Measurements from ENCODE around the gene LMNTD1.
A peak's percentile ranks its signal among the peaks of the same experiment; 100 is the strongest.
"Not testable (repeated sequence)": the region's sequence is repeated elsewhere in the genome, so short reads cannot be mapped to it uniquely, and the experiment has no call there.

Gene LMNTD1

DNA sequence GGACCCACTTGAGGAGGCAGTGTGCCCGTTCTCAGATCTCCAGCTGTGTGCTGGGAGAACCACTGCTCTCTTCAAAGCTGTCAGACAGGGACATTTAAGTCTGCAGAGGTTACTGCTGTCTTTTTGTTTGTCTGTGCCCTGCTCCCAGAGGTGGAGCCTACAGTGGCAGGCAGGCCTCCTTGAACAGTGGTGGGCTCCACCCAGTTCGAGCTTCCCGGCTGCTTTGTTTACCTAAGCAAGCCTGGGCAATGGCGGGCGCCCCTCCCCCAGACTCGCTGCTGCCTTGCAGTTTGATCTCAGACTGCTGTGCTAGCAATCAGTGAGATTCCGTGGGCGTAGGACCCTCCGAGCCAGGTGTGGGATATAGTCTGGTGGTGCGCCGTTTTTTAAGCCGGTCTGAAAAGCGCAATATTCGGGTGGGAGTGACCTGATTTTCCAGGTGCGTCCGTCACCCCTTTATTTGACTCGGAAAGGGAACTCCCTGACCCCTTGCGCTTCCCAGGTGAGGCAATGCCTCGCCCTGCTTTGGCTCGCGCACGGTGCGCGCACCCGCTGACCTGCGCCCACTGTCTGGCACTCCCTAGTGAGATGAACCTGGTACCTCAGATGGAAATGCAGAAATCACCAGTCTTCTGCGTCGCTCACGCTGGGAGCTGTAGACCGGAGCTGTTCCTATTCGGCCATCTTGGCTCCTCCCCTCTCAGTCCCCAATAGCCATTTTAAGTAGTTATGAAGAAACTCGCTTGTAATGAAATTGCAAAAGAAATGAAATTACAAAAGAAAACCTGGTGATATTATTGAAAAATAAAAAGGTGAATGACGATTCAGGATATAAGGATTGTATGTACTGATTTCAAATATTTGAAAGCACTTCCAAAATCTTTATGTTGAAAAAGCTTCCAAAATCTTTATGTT, 63.9 kb downstream of the LMNTD1 start:
- not testable (repeated sequence) for DNase-seq

DNA sequence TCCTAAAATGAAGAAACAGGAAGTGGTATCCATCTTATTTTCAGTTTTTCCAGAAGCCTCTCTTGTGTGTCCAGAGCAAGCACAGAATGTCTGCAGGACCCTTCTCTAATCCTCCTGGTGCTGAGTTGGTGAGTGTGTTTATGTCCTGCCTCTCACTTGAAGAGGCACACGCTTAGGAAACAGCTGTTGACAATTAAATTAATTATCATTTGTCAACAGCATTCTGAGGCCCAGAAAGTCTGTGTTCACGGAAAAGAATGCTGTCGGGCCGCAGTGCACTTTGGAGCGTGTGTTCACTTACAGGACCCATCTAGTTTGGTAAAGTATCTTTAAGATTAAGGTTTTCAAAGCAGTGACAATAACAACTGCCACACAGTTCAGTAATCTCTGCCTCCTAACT, 70.5 kb downstream of the LMNTD1 start:
- DNase-seq: no peak

DNA sequence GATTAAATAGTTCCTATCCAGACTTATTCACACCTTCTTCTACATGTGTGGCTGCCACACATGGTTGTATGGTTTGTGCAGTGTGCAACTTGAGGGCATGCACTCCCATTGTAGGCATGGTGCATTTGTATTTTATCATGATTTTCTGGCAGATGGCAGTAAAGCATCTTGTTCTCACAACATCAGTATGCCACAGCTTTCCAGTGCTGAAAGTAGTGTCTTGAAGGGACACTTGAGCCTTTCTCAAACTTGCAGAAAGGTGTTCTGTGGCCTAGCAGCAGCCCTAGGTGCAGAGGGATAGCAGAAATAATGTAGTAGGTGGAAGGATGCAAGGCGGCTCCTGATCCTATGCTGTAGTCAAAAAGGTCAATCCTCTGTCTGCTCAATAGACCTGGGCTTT, 72.9 kb downstream of the LMNTD1 start:
- DNase-seq: no peak

DNA sequence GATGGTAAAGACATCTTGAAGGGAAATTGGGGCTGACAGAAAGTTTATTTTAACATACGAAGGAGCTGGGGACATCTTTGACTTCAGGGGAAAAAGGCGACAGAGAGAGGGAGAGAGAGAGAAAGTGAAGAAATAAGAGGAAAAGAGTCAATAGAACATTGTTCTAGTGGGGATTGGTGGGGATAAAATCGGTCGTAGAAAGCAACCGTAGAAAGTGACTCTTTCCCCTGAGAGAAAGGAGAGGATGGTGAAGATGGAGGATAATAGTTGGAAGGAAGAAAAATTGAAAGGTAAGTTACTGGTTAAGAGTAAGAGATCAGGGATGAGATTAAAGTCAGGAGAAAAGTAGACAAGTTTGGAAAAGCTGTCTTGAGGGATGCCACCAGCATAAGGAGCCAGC, 75.9 kb downstream of the LMNTD1 start:
- no peak for DNase-seq

DNA sequence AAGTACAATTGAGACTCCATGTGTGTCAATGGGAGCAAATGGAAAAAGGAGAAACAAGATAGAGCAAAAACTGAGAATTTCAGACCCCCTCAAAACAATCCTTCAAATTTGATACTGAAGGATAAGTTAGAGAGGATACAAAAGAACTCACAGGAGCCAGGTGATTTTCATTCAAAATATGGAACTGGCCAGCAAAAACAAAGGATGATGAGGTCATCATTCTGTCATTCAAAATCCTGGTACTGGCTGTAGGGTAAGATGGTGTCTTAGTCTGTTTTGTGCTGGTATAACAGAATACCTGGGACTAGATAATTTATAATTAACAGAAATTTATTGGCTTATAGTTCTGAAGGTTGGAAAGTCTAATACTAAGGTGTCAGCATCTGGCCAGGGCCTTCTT, 80.6 kb downstream of the LMNTD1 start:
- no peak for DNase-seq

DNA sequence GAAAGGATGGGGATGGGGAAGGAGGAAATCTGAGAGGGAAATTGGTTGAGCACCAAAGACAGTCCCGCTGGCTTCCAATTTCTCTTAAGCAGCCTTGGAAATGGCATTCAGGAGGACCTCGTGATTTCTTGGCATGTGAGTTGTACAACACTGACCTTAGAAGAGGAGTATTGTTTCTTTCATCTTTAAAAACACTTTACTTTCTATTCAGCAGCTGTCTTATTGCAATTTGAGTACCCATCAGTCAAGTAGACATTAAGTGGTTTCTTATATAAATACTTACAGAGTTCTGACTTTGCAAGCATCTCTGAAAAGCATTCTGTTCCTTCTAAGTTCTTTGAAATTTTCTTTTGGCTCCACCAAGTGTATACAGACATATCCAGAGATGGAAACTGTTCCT, 83.2 kb downstream of the LMNTD1 start:
- no peak for DNase-seq

DNA sequence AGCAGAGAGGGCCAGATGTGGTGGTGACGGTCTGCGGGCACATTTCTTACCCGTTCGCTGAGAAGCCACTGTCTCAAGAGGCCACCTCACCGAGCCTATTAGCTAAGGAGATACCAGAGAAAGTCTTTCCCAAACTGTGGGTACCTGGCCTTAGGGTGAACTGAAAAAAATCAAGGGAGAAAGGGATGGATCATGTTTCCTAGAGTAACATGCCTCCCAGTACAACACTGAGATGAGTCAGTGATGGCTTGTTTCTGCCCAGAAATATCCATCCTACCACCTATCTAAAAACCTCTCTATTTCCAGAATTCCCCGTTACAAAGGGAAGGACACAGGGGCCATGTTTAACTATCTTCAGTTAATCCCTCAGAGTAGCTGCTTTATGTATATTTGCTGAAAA, 83.7 kb downstream of the LMNTD1 start:
- no peak for DNase-seq

DNA sequence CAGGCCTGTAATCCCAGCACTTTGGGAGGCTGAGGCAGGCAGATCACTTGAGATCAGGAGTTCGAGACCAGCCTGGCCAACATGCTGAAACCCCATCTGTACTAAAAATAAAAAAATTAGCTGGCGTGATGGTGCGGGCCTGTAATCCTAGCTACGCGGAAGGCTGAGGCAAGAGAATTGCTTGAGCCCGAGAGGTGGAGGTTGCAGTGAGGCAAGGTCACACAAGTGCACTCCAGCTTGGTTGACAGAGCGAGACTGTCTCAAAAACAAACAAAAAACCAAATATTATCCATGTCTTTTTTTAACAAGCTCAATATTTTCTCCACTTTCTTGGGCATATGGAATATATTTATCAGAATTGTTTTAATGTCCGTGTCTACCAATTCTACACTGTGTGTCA, 89.6 kb downstream of the LMNTD1 start:
- DNase-seq: no peak

DNA sequence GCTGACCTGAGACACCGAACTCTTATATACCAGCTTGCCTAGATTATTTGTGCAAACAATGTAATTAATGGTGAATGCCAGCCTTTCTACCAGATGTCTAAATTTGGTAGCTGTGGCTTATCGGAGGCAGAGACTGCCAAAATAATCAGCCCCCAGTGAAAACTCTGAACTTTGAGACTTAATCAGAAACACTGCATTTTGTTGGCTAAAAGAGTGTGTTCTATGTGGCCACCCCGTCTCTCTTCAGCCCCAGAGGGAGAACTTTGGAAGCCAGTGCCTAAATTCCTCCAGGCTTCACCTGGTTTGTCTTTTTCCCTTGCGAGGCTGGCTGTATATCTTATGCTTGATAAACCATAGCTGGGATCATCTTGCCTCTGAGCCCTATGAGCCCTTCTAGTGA, 90.1 kb downstream of the LMNTD1 start:
- DNase-seq: no peak

DNA sequence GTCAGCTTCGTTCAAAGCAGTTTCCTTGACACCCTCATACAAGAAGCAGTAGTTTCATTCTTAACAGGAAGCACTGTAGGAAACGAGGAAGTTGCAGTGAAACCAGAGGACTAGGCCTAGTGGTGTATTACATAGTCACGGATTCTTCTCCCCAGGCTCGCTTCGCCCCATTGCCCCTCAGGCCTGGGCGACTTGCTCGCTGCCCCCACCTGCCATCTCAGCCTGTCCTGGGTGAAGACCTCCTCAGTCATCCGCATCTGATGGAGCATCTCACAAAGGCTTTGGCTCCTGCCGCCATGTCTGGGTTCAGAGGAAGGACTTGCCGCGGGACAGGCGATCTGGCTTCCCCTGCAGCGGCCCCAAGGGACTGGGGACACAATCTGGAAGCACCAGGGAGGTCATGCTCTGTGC, 93.5 kb downstream of the LMNTD1 start:
- no peak for DNase-seq

DNA sequence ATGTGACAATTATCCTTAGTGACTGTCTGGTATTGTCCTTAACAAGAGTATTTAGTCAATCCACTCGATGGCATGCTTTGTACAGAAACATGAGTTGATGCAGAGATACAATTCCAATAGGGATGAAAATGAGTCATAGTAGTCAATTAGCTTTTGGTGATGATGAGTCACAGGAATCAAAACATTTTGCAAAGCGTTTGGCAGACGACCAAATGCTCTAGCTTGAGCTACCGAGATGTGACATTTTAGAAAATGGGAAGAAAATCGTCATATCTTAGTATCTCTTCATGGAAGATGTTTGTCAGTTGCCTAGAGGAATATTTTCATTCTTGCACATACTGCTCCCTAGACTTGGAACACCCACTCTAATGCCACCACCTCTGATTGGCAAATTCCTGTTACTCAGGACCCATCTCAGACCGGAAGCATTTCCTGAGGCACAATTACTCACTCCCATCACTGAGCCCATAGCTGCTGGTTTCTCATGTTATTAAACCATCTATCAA, 95.0 kb downstream of the LMNTD1 start:
- no peak for DNase-seq

DNA sequence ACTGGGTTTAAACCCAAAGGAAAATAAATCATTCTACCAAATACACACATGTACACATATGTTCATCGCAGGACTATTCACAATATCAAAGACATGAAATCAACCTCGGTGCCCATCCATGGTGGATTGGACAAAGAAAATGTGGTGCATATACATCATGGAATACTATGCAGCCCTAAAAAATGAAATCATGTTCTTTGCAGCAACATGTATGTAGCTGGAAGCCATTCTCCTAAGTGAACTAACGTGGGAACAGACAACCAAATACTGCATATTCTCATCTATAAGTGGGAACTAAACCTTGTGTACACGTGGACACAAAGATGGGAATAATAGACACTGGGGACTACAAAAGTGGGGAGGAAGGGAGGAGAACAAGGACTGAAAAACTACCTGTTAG, 96.6 kb downstream of the LMNTD1 start:
- DNase-seq: no peak

DNA sequence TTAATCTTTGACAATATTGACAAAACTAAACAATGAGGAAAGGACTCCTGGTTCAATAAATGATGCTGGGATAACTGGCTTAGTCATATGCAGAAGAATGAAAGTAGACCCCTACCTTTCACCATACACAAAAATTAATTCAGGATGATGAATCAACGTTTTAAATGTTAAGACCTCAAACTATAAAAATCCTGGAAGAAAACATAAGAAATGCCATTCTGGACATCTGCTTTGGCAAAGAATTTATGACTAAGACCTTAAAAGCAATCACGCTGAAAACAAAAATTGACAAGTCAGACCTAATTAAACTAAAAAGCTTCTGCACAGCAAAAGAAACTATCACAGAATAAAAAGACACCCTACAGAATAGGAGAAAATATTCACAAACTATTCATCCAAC, 97.4 kb downstream of the LMNTD1 start:
- DNase-seq: no peak

DNA sequence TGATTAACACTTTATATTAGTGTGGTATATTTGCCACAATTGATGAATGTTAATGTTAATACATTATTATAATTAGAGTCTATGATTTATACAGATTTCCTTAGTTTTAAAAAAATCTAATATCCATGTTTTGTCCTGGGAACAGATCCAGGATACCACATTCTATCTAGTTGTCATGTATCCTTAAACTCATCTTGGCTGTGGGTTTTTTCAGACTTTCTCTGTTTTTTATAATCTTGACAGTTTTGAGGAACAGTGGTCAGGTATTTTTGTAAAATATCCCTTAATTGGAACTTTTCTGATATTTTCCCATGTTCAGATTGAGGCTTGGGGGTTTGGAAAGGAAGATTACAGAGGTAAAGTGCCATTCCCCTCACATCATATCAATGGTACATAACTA, 104.1 kb downstream of the LMNTD1 start:
- no peak for DNase-seq

DNA sequence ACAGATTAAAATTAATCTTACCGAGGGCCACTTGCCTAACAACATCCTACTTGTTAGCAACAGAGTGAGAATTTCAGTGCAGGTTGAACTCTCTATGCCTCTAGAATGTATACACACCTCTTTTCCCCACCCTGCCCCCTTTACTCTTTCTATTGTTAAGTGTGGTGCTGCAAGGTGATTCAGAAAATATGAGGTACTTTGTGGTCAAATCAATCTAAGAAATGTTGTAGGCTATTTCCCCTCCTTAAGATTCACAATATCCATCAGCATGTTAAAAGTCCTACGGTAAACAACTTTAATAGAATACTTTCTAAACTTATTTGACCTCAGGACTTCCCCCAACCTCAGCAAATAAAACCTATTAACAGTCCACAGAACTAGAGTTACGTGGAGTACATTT, 106.0 kb downstream of the LMNTD1 start:
- no peak for DNase-seq

DNA sequence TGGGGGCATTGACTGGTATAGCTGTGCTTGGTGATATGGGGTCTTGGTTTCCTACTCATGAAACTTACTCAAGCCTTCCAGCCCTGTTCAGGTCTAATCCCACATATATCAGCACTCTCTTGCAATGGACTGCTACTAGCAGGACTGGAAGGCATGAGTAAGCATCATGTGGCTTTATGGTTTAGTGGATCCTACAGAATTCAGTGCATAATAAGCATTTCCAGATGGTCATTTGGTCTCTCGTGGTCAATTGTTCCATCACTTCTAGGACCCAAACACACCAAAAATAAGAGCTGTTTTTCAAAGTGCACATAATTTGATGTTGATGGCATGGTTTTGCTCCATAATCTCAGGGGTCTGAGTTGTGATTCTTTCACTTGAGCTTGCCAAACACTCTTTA, 114.4 kb downstream of the LMNTD1 start:
- DNase-seq: no peak

DNA sequence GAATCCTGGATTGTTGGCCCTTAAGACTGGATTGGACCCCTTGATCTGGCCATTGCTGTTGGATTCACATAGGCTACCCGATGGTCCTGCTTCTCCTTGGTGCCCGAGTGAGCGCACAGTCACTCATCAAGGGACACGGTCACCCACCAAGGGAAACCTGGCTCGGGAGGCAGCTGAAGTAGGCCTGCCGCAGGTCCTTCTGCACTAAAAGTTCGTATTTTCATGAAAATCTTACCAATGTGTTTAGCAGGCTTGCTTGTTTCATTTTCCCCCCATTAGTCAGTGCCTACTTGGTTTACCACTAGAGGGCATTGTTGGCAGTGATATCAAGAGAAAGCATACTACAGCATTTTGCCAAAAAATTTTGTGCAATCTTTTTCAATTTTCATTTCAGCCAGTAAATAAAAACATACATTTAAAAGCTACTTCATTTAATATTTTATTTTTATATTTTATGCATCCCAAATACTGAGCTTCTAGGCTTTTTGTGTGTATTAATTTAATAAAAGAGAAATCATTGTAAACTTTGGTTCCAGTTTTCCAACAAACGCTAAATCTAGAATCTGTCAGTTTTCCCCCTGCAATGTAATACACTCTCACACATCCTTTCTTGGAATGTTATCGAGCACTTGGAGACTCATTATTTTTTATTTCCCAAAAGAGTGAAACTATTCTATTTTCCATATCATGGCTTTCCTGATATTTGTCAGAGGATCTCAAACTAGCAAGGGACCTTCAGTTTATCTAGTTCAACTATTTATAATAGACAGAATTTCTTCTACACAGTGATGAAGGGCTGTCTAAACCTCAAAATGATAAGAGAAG, 116.7 kb downstream of the LMNTD1 start:
- peak in 2 of 5 experiments; percentile 0 to 79 for DNase-seq

DNA sequence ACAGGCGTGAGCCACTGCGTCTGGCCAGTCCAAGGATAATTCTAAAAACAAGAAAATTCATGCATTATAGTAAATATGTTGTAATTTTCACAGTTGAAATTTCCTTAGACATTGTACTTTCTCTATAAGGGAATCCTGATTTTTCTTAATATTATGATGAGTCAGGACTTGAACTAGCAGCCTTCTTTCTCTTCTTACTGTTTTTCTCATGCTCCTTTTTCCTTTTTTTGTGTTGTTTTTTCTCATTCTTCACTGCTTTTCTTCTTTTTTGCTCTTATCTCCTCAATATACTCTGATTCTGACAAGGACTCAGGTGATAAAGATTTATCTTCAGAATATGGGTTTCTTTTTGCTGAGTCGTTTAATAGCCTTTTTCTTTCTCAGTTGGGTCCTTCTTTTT, 117.7 kb downstream of the LMNTD1 start:
- DNase-seq: no peak

DNA sequence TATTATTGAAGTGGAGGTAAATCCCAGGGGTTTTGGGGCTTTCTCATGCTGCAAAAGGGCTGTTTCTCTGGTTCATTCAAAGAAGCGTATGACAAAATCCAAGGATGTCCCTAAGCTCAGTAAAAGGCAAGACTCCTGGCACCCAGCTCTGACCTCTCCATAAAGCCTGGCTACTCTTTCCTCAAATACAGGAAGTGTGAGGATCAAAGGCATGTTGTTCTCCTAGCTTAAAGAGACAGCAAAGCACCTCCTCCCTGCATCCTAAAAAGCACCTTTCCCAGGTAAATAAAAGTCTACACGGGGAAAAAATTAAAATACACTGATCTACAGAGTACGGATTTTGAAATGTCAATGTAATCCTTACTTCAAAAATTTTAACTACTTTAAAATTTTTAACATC, 118.6 kb downstream of the LMNTD1 start:
- DNase-seq: no peak

DNA sequence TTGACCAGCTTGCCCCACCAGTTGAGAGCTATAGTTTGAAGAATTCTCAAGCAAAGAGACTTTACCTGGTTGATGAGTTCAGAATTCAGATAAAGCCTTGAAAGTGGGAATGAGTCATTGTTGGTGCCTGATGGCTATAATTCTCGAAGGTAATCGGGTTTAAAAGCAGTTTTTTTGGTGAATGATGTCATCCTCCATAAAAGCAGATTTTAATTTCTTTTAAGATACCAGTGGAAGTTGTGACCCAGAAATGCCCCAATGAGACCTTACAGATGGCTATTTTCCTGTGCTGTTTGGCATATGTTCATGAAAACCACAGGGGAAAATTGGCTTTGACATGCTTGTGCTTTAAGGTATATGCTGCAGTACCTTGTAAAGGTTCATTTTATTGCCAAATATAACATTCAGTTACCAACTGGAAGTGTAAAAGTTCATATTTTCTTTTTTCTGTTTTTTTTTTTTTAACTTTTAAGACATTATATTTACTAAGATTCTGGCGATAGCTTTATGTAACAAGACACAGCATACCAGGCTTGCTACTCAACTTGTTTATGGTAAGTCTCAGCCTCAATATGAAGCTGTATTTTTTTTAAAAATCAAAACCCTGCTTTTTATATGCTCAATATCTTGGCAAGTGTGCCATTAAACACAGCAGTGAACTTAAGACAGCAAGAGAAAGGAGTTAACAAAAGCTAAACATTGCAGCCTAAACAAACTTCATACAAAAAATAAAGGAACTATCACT, 119.3 kb downstream of the LMNTD1 start:
- no peak for DNase-seq

DNA sequence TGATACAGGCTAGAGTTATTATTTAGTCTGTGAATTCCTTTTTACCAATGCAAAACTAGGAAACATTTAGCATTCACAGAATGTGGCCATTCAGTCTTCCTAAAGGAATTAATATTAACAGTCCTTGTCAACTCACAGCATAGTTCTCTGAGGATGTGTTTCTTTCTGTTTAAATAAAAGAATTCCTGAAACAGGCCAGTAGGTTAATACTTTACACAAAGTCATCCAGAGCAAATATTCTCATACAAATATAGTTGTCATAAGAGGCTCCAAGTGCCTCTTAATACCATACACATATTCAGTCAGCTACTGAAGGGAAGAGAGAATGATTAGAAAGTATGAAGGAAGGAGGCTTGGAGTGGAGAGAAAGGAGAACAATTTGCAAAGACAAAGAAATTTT, 120.1 kb downstream of the LMNTD1 start:
- no peak for DNase-seq

DNA sequence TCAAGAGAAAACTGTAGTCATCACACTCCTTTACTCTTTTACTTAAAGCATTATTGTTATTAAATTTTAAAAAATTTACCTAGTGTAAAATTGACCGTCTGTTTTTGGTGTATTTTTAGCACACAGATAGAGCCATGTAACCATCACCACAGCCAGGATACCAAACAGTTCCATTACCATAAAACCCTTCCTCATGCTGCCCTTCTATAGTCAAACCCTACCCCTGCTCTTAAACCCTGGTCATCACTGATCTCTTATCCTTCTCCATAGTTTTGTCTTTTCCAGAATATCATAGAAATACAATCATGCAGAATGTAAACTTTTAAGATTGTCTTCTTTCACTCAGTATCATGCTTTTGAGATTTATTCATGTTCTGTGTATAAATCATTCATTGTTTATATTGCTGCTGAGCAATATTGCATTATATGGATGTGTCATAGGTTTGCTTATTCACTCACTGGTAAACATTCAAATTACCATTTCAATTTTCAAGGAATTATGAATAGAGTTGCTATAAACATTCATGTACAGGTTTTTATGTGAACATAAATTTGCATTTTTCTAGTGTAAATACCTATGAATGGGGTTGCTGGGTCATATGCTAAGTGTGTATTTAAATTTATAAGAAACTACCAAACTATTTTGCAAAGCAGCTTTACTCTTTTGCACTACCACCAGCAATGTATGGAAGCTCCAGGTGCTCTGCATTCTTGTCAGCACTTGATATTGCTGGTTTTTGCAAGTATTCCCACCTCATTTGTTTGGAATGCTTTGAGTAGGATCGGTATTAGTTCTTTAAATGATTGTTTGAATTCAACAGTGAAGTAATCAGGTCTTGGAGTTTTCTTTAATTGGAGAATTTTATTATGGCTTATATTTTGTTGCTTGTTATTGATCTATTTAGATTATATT, 125.5 kb downstream of the LMNTD1 start:
- no peak for DNase-seq
